GM10266 (cell line): ENCODE data around the gene KIF7.

Experiments used
- DNase-seq: peaks from one replicate; pipeline ENCODE4 v3.0.0; 2012; ENCODE audit errors: extremely low spot score
- TF ChIP-seq, protein P1 (sequence below): IDR thresholded peaks from 2 replicates; pipeline ENCODE4 v1.5.1; 2012; ENCODE audit warnings: mild to moderate bottlenecking, low read depth; ENCODE audit not compliant: control insufficient read depth, insufficient read depth; ENCODE audit errors: missing control alignments

Gene KIF7

DNA sequence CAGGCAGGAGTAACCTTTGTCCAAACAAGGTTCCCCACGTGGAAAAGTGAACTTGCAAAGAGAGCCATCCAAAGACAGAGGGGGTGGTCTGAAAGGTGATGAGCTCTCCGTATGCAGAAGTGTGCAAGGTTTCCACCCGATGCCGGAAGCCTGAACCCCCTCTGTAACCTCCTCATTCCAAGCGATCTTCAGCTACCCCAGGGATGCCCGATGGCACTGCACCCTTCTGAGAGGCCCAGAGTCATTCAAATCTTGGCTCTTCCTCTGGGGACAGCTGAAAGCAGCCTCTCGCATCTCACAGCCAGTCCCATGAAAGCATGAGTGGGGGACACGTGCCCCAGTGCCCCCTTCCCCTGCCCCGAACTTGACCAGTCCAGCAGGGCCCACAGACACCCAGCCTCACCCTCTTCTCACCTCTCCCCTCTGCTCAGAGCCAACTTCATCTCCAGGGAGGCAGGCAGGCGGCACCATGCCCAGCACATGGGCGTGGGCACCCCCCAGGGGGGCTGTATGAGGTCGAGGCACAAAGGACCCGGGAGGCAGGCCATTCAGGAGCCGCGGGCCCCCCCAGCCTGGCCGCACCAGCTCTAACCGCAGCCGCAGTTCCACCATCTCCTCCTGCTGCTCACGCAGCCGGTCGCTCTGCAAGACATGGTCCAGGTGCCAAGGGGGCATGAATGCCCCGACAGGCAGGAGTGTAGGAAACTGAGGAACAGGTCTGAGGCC is 8.7 kb downstream of the KIF7 start:
- TF ChIP-seq, protein P1, sequence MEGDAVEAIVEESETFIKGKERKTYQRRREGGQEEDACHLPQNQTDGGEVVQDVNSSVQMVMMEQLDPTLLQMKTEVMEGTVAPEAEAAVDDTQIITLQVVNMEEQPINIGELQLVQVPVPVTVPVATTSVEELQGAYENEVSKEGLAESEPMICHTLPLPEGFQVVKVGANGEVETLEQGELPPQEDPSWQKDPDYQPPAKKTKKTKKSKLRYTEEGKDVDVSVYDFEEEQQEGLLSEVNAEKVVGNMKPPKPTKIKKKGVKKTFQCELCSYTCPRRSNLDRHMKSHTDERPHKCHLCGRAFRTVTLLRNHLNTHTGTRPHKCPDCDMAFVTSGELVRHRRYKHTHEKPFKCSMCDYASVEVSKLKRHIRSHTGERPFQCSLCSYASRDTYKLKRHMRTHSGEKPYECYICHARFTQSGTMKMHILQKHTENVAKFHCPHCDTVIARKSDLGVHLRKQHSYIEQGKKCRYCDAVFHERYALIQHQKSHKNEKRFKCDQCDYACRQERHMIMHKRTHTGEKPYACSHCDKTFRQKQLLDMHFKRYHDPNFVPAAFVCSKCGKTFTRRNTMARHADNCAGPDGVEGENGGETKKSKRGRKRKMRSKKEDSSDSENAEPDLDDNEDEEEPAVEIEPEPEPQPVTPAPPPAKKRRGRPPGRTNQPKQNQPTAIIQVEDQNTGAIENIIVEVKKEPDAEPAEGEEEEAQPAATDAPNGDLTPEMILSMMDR, result no peak
- DNase-seq, result no peak

DNA sequence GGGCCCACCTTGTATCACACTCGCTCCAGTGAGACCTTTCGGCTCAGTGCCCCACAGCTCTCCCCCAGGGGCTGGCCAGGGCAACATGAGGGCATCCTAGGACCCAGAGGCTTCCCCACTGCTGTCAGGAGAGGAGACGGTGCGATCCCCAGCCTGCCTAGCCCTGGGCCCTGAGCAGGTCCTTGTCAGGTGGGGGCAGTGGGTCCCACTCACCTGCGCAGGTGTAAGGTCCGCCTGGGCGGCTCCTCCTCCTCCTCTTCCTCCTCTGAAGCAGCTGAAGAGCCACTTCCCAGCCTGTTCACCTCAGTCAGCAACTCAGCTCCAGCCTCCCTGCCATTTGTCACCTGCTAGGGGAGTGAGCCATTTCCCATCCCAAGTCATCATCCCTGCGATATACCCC is 9.6 kb downstream of the KIF7 start:
- TF ChIP-seq, protein P1, result no peak
- no peak for DNase-seq

DNA sequence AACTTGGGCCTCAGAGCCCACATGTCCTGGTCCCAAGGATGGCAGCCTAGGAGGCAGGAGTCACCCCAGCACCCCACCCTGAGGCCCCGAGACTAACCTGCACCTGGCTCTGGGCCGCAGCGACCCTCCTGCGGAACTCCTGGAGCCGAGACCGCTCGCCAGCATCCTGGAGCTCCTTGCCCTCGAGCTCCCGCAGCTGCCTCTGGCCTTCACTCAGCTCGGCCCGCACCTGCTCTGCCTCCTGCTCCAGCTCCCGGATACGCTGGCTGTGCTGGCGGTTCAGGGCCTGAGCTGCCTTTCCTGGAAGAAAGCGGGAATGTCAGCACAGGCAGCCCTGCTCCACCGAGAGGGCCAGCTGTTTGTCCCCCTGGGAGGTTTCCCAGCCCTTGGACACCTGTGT is 13.2 kb downstream of the KIF7 start:
- TF ChIP-seq, protein P1, result no peak
- no peak for DNase-seq

DNA sequence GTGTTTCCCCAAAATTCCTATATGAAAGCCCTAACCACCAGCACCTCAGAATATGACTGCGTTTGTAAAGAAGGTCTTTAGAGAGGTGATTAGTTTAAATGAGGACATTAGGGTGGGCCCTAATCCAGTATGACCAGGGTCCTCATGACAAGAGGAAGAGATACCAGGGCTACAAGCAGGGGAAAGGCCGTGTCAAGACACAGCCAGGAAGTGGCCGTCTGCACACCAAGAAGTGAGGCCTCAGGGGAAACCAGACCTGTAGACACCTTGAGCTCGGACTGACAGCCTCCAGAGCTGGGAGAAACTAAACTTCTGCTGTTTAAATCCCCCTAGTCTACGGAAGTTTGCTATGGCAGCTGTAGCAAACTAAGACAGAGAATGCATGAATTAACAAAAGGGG is 14.2 kb downstream of the KIF7 start:
- TF ChIP-seq, protein P1, result no peak
- DNase-seq, result no peak

DNA sequence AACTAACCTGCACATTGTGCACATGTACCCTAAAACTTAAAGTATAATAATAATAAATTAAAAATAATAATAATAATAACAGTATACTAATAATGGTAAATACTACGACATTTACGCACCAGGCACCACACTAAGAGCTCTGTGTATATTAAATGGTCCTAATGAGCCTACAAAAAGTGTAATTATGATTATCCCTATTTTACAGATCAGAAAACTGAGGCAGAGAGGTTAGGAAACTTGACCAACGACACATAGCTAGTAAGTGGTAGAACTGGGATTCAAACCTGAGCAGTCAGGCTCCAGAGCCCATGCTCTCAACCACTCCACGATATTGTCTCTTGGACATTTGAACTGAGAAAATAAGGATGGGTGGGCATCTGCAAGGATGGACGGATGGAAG is 15.0 kb downstream of the KIF7 start:
- DNase-seq, result no peak
- TF ChIP-seq, protein P1, result no peak

DNA sequence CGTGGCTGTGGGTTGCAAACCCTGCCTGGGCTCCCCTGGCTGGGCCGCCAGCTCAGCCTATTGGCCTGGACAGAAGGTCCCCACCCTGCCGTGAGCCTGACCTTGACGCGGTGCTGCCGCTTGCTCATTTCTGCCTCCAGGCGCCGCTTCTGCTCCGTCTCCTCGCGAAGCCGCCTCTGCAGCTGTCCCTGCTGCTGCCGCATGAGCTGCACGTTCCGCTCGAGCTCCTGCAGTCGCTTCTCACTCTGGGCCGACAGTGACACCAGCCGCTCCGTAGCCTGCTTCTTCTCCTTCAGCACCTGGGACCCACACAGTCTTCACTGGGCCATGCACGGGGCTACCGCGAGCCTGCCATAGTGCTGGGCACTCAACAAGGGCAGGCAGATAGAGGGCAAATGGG is 21.7 kb downstream of the KIF7 start:
- TF ChIP-seq, protein P1, result no peak
- DNase-seq, result no peak

DNA sequence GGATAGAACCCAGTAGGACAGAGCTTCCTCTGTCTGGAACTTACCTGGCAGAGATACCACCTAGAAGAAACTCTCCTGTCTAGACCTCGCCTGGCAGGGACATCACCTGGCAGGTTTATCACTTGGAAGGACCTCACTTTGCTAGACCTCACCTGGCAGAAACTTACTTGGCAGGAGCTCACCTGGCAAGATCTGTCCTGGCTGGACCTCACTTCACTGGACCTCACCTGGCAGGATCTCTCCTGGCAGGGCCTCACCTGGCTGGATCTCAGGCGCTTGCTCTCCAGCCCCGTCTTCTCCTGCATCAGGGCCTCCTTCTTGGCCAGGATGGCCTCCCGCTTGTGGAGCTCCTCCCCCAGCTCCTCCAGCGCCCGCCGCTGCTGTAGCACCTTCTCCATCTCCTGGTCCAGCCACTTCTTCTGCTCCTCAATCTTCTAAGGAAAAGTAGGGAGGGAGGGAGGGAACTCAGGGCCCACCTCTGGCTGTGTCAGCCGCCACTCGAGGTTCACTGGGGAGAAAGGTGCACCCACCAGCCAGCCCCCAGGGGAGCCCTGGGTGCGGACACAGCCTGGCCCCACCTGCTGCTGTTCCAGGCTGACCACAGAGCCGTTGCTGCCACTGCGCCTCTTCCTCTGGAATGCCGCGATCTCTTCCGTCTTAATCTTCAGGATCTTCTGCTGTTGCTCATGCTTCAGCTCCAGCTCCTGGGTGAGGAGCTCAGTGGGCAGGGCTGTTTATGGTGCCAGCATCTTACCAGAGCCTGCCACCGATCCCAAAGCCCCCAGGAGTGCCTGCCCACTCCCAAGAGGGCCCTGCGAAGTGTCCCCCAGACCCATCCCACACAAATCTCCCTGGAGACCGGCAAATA is 22.5 kb downstream of the KIF7 start:
- peak; percentile 14 for DNase-seq

More for the DNA sequence above, 22.5 kb downstream of the KIF7 start:
- TF ChIP-seq, protein P1, result no peak
